SJCRH30 (cell line): Measurements from ENCODE around the gene ZNF653. TPM values are rescaled to one million over a fixed set of nuclear protein-coding genes. Genes with fewer than 3 reads are reported as not detected.

Experiments
- DNase-seq, 2 experiments: peaks; one replicate each; pipeline ENCODE4 v3.0.0-alpha.2; 2015 to 2020
- H3K27ac ChIP-seq: fragments of 250-450 bp; sonication (Bioruptor Pico); 2 replicates; pipeline ENCODE4 v1.5.1; 2020; ENCODE audit warnings: mild to moderate bottlenecking, moderate library complexity
- H3K27me3 ChIP-seq: fragments of 250-450 bp; sonication (Bioruptor Pico); 2 replicates; pipeline ENCODE4 v1.5.1; 2020; ENCODE audit warnings: mild to moderate bottlenecking, moderate library complexity
- H3K36me3 ChIP-seq: fragments of 250-450 bp; sonication (Bioruptor Pico); 2 replicates; pipeline ENCODE4 v1.5.1; 2020; ENCODE audit warnings: mild to moderate bottlenecking, moderate library complexity
- H3K4me1 ChIP-seq: fragments of 250-450 bp; sonication (Bioruptor Pico); 2 replicates; pipeline ENCODE4 v1.5.1; 2020; ENCODE audit warnings: mild to moderate bottlenecking, moderate library complexity
- H3K4me3 ChIP-seq: fragments of 250-450 bp; sonication (Bioruptor Pico); 2 replicates; pipeline ENCODE4 v1.5.1; 2020; ENCODE audit warnings: mild to moderate bottlenecking, moderate library complexity
- H3K9me3 ChIP-seq: fragments of 250-450 bp; sonication (Bioruptor Pico); replicated peaks from 2 replicates; pipeline ENCODE4 v1.5.1; 2020; ENCODE audit warnings: mild to moderate bottlenecking, moderate library complexity
- total RNA-seq: library from RNA; depleted of rRNA; stranded (reverse); fragments of >200 nt; shearing (Covaris generic); gene quantifications from 2 replicates; pipeline ENCODE4 v1.2.3, GENCODE V29; 2014

Gene ZNF653
- total RNA-seq, 1 experiment from 2014 or later, result 3.5 TPM

GRCh38 chr19:11499220-11499726 lies 6.4 kb downstream of the ZNF653 start:
- no peaks in the 10 kb centered on the region for H3K4me1 ChIP-seq
- DNase-seq, result no peak
- no peak overlapping the region for H3K4me3 ChIP-seq
- no peaks in the 10 kb centered on the region for H3K36me3 ChIP-seq
- H3K27me3 ChIP-seq, result no peaks in the 10 kb centered on the region
- H3K9me3 ChIP-seq, result no peaks in the 10 kb centered on the region
- no peak overlapping the region for H3K27ac ChIP-seq

GRCh38 chr19:11496391-11497163 lies 9.1 kb downstream of the ZNF653 start:
- Histone ChIP-seq H3K27ac (no peak overlapping the region), H3K36me3 (no peaks in the 10 kb centered on the region), H3K4me3 (no peak overlapping the region), H3K27me3 (no peaks in the 10 kb centered on the region), H3K9me3 (no peaks in the 10 kb centered on the region), H3K4me1 (no peaks in the 10 kb centered on the region)
- DNase-seq, result peak; percentile 52 to 64

GRCh38 chr19:11495885-11496284 lies 9.8 kb downstream of the ZNF653 start:
- H3K27me3 ChIP-seq, result no peaks in the 10 kb centered on the region
- H3K4me1 ChIP-seq, result no peaks in the 10 kb centered on the region
- no peak overlapping the region for H3K27ac ChIP-seq
- H3K9me3 ChIP-seq, result no peaks in the 10 kb centered on the region
- no peaks in the 10 kb centered on the region for H3K36me3 ChIP-seq
- H3K4me3 ChIP-seq, result no peak overlapping the region
- no peak for DNase-seq

GRCh38 chr19:11495481-11495880 lies 10.2 kb downstream of the ZNF653 start:
- DNase-seq, result no peak
- no peaks in the 10 kb centered on the region for H3K36me3 ChIP-seq
- no peaks in the 10 kb centered on the region for H3K4me1 ChIP-seq
- no peak overlapping the region for H3K27ac ChIP-seq
- H3K27me3 ChIP-seq, result no peaks in the 10 kb centered on the region
- no peak overlapping the region for H3K4me3 ChIP-seq
- no peaks in the 10 kb centered on the region for H3K9me3 ChIP-seq

GRCh38 chr19:11494634-11495285 lies 10.9 kb downstream of the ZNF653 start:
- Histone ChIP-seq H3K4me3 (no peak overlapping the region), H3K36me3 (no peaks in the 10 kb centered on the region), H3K9me3 (no peaks in the 10 kb centered on the region), H3K4me1 (no peaks in the 10 kb centered on the region), H3K27ac (no peak overlapping the region), H3K27me3 (no peaks in the 10 kb centered on the region)
- no peak for DNase-seq

- Histone ChIP-seq H3K36me3 (no peaks in the 10 kb centered on the region), H3K9me3 (no peaks in the 10 kb centered on the region), H3K4me3 (no peak overlapping the region), H3K27ac (no peak overlapping the region), H3K27me3 (no peaks in the 10 kb centered on the region), H3K4me1 (no peaks in the 10 kb centered on the region)
- DNase-seq, result no peak
Observed at GRCh38 chr19:11489378-11489777, 16.3 kb downstream of the ZNF653 start.

- H3K4me1 ChIP-seq, result no peaks in the 10 kb centered on the region
- no peaks in the 10 kb centered on the region for H3K36me3 ChIP-seq
- no peaks in the 10 kb centered on the region for H3K9me3 ChIP-seq
- H3K27ac ChIP-seq, result no peak overlapping the region
- no peak overlapping the region for H3K4me3 ChIP-seq
- H3K27me3 ChIP-seq, result no peaks in the 10 kb centered on the region
- no peak for DNase-seq
Observed at GRCh38 chr19:11486661-11487503, 18.8 kb downstream of the ZNF653 start.

- no peak overlapping the region for H3K27ac ChIP-seq
- DNase-seq, result no peak
- no peak overlapping the region for H3K4me3 ChIP-seq
Observed at GRCh38 chr19:11485245-11485837, 20.3 kb downstream of the ZNF653 start.

GRCh38 chr19:11483366-11484111 lies 22.1 kb downstream of the ZNF653 start:
- H3K4me1 ChIP-seq, result no peaks in the 10 kb centered on the region
- no peak overlapping the region for H3K27ac ChIP-seq
- no peak overlapping the region for H3K4me3 ChIP-seq
- no peaks in the 10 kb centered on the region for H3K9me3 ChIP-seq
- no peak for DNase-seq
- H3K36me3 ChIP-seq, result no peaks in the 10 kb centered on the region
- no peaks in the 10 kb centered on the region for H3K27me3 ChIP-seq

More at GRCh38 chr19:11485245-11485837, 20.3 kb downstream of the ZNF653 start:
- Histone ChIP-seq H3K27me3 (no peaks in the 10 kb centered on the region), H3K9me3 (no peaks in the 10 kb centered on the region), H3K4me1 (no peaks in the 10 kb centered on the region), H3K36me3 (no peaks in the 10 kb centered on the region)

- Histone ChIP-seq H3K4me1 (no peaks in the 10 kb centered on the region), H3K36me3 (no peaks in the 10 kb centered on the region), H3K4me3 (no peak overlapping the region), H3K27me3 (no peaks in the 10 kb centered on the region), H3K9me3 (no peaks in the 10 kb centered on the region), H3K27ac (no peak overlapping the region)
- DNase-seq, result no peak
Observed at GRCh38 chr19:11482384-11483050, 23.1 kb downstream of the ZNF653 start.

GRCh38 chr19:11481534-11482383 lies 23.9 kb downstream of the ZNF653 start:
- no peaks in the 10 kb centered on the region for H3K4me1 ChIP-seq
- H3K36me3 ChIP-seq, result no peaks in the 10 kb centered on the region
- no peak overlapping the region for H3K4me3 ChIP-seq
- no peak overlapping the region for H3K27ac ChIP-seq
- no peaks in the 10 kb centered on the region for H3K9me3 ChIP-seq
- H3K27me3 ChIP-seq, result no peaks in the 10 kb centered on the region
- no peak for DNase-seq

GRCh38 chr19:11480715-11481533 lies 24.7 kb downstream of the ZNF653 start, which contains the start of gene ELAVL3:
Gene ELAVL3 (minus strand): TSS chr19:11481046. CDS start chr19:11480608, 438 bp downstream.
- no peak within 1 kb of the TSS for H3K27ac ChIP-seq
- DNase-seq, result no peak
- no peaks in the 10 kb centered on the region for H3K27me3 ChIP-seq
- H3K4me3 ChIP-seq, result no peak within 1 kb of the TSS
- H3K4me1 ChIP-seq, result no peaks in the 10 kb centered on the region
- no peaks in the 10 kb centered on the region for H3K9me3 ChIP-seq
- no peaks in the 10 kb centered on the region for H3K36me3 ChIP-seq
